Measurements from ENCODE around the gene KLHL35.

- TF ChIP-seq POLR2A (IDR thresholded peaks at IDR 0.05) (no peak), CTCF (IDR thresholded peaks at IDR 0.05) (no peak)
These were observed 48.4 kb upstream of the KLHL35 start for GRCh38 chr11:75481223-75481921.

Data from uterus (tissue), 2 donors.